ENCODE data around the gene WNT11.

Gene WNT11

DNA sequence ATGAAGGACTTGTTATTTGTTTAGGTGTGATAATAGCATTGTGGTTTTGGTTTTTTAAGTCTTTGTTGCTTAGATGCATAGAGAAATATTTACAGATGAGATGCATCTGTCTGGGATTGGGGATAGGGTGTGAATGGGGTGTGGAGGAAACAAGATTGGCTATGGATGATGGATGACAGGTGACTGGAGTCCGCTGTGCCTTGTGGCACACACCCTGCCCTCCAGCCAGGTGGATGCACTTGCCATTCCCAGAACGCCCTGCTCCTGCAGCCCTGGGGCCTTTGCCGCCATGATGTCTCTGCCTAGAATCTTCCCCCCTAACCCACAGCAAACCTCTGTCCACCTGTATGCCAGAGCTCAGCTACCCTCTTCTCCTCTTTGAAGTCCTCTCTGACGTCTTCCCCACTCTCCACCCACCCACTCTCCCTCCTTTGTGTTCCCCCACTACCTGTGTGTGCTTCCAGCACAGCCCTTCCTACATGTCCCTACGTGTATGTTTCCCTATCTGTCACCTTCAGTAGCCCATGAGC is 54.7 kb downstream of the WNT11 start:
- DNase-seq: no peak

DNA sequence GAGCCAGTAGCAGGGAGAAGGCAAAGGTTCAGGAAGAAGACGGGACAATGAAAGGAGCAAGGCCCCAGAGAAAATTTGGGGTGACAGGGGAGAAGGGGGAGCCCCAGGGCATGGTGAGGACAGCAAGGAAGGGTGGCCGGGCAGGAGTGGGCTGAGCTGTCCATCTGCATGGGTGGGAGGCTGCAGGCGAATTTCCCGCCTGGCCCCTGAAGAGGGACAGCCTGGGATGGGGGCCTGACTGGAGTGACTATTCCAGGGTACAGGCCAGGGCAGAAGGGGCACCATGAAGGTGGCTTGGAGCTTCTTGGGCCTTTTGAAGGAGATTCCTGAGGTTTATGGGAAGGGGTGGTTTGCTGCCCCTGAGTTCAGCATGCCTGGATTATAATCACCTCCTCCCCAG is 56.2 kb downstream of the WNT11 start:
- DNase-seq: no peak

DNA sequence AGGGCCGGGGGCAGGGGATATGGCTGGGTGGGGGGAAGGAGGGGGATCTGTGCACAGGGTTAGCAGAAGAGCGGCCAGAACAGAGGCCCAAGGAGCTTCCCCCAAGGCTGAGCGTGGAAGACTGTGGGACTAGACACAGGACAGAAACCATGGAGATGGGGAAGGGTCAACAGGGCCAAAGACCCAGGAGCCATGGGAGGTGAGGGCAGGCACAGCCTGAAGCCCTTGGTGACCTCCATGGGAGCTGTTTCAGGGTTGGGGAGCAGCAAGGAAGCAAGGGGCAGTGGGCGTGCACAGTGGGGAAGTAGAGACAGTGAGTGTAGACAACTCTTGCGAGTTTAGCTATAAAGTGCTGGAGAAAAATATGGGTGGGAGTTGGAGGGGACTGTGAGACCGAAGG is 56.6 kb downstream of the WNT11 start:
- DNase-seq: no peak

DNA sequence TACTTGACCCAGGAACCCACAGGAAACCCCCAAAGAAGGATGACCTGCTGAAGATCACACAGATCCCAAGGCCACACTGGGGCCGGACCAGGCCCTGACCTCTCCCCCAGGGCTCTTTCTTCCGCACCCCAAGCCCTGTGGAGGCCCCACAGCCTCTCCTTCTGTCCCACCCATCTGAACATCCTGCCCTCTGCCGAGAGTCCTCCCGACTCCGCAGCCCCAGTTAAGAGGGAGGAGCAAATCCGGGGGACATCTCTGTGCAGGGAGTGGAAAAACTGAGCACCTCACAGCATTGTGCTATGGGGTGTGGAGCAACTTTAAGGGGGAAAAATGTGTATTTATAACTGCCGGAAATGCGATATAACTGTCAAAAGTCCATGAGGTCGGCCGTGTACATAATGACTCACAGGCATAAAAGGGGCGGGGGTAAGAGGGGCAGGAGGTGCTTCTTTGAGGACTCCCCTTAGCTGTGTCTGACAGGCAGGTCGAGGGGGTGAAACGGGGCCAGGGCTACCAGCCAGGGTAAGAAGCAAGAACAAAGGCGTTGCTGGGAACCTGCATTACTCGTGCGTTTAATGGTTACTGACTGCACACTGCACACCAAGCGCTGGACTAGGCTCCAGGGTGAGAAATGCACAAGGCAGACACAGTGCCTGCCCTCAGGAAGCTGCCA is 57.2 kb downstream of the WNT11 start:
- DNase-seq: no peak

DNA sequence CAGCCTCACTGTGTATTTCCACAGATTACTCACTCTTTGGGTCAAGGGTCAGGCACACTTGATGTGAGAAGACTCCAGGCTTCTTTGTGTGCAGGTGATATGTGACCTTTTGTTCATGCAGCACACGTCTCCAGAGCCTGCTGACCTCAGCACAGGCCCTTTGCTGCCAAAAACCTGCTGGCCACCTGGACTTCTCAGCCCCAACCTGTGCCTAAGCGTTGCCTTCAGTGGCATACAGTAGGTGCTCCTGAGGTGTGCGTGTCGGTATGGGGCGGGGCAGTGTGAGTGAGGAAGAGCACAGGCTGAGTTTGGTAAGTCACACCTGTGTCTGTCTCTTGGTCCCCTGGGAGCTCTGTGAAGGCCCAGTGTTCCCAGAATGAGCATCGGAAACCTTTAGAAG is 58.1 kb downstream of the WNT11 start:
- no peak for DNase-seq

DNA sequence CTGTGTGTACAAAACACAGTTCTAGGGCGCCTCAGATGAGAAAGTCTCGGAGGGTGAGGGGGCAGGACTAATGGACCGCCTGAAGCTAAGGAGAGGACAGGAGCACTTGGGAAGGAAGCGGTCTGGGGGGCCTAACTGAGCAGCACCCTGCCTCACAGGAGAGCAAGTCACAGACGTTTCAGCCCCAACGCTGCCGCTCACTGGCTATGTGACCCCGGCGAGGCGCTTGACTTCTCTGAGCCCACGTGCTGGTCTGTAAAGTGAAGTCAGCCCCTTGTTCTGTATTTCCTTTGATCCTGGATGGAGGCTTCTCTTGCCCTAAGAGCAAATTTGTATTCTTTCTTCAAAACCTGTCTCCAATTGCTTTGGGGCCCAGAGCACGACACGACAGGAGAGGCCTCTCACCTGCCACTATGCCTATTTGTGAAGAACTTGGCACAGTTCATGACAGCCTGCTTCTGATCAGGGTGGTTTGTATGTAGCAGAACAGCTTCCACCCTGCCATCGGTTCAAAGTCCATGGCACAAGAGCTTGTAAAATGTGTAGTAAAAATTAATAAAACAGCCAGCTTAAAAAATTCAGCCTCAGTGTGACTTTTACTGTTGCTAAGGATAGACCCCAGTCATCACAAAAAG is 59.1 kb downstream of the WNT11 start:
- no peak for DNase-seq

DNA sequence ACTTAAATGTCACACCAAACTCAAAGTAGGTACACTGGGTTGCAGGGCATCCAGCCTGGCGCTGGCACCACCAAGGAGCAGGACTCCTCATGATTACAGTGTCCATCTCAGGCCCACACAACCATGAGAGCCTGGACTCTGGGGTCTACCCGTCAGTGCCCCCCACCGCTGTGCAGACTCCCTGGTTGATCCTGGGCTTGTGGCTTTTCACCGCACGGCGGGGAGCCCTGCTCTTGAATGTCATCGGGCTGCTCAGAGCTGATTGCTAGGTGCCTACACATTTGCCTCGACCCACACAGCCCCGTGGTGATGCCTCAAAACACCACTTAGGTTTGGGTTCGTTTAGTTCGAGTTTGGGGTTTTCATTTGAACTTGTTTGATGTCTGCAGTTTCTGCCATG is 63.0 kb downstream of the WNT11 start:
- DNase-seq: no peak

DNA sequence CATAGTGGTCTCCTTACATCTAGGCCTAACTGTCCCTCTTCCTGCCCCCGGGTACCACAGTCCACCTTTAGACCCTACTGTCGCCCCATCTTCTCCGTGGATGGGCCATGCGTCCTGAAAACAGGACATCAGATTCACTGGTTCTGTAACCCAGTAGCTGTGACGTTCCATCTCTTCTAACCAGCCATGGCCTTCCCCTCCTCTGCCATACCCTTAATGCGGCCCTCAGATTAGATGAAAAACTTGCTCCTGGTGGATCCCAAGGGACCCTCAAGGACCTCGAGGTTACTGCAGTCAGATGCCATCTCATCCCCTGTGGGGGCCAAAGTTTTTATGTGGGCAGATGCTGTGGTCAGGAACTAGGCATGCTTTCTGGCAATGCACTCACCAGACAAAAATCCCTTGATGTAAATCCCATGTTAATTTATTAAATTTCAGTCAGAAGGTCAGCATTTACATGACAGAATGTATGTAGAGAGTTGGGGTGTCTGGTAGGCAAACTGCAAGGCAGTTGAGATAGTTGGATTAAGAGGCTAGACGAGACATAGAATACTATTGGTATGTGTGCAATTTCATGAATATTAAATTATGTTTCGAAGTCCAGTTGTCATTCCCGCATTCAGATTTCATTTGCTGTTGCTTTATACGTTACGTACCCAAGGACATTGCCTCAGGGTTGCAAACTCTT is 64.3 kb downstream of the WNT11 start:
- DNase-seq: no peak

DNA sequence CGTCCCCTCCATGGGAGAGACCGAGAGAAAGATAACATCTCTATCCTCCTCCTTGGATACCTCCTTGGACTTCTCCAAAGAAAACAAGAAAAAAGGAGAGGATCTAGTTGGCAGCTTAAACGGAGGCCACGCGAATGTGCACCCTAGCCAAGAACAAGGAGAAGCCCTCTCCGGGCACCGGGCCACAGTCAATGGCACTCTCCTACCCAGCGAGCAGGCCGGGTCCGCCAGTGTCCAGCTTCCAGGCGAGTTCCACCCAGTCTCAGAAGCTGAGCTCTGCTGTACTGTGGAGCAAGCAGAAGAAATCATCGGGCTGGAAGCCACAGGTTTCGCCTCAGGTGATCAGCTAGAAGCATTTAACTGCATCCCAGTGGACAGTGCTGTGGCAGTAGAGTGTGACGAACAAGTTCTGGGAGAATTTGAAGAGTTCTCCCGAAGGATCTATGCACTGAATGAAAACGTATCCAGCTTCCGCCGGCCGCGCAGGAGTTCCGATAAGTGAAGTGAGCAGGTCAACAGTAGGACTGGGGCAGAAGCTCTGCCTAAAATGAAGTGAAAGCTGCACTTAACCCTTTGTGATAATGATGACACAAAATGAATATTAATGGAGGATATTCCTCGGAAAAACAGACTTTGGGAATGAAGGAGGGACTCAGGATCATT is 65.3 kb downstream of the WNT11 start:
- no peak for DNase-seq

DNA sequence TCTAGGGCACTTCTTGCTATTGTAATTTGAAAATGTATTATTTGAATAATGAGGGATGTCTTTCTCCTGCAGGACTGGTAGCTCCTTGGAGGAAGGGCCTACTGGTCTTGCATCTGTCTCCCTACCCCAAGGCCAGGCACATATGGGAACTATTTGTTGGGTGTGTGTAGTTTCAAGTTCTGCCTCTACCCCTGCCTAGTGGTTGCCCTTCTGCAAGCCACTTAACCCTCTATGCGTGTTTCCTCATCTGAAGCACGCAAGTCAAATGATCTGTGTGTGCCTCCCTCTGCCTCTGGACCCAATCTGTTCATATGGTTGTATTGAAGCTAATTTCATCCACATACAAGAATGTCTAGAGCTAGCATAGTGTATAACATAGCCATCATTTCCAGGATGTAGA is 67.0 kb downstream of the WNT11 start:
- DNase-seq: no peak
